Upper lobe of left lung (tissue), 4 donors: Measurements from ENCODE around the gene RBM45.

Experiments used
- CTCF ChIP-seq, 6 experiments: fragments of 450-650 bp in 4 of 6; fragments of 200-600 bp in 2 of 6; sonication (generic) in 2 of 6; IDR thresholded peaks; one replicate each; pipeline ENCODE4 v1.5.1; 2016 to 2019; ENCODE audit warnings: antibody characterized with exemption in 6 of 6
- EP300 ChIP-seq, 4 donors: sonication (generic); formaldehyde crosslinking; IDR thresholded peaks; one replicate each; pipeline ENCODE4 v1.5.1; 2017; ENCODE audit warnings: antibody characterized with exemption in 4 of 4, control low read depth in 2 of 4
- POLR2A ChIP-seq, 4 donors: fragments of 450-650 bp; IDR thresholded peaks; one replicate each; pipeline ENCODE4 v1.5.1; 2016 to 2017; ENCODE audit warnings: antibody characterized with exemption in 4 of 4, mild to moderate bottlenecking in 2 of 4
- POLR2AphosphoS5 ChIP-seq, 2 donors: sonication (generic); formaldehyde crosslinking; IDR thresholded peaks; one replicate each; pipeline ENCODE4 v1.5.1; 2017; ENCODE audit warnings: antibody characterized with exemption in 2 of 2

GRCh38 chr2:178109813-178110212, 2.4 kb upstream of the RBM45 start:
- TF ChIP-seq CTCF (IDR thresholded peaks at IDR 0.05) (peak in 4 of 6 experiments; percentile 37 to 57 (median 49)), POLR2AphosphoS5 (IDR thresholded peaks at IDR 0.05) (no peak), EP300 (IDR thresholded peaks at IDR 0.05) (no peak), POLR2A (IDR thresholded peaks at IDR 0.05) (no peak)
